IPS-20b (cell line): ENCODE data around the gene BICD1.
"Not testable (repeated sequence)": the region's sequence is repeated elsewhere in the genome, so short reads cannot be mapped to it uniquely, and the experiment has no call there.

Source experiments
- H3K27ac ChIP-seq: one replicate; pipeline ENCODE4 v1.5.1; 2013; ENCODE audit warnings: low read length
- H3K27me3 ChIP-seq: 2 replicates; pipeline ENCODE4 v1.6.1; 2013; ENCODE audit warnings: mild to moderate bottlenecking, low read length, inconsistent platforms; ENCODE audit not compliant: insufficient read depth
- H3K36me3 ChIP-seq: 2 replicates; pipeline ENCODE4 v1.6.1; 2013; ENCODE audit warnings: low read depth, mild to moderate bottlenecking, inconsistent platforms, low read length, moderate library complexity; ENCODE audit not compliant: insufficient read depth
- H3K4me1 ChIP-seq: 2 replicates; pipeline ENCODE4 v1.6.1; 2013; ENCODE audit warnings: mild to moderate bottlenecking, control low read depth, inconsistent platforms, low read length, moderate library complexity; ENCODE audit not compliant: insufficient read depth
- H3K4me3 ChIP-seq: 2 replicates; pipeline ENCODE4 v1.5.1; 2013; ENCODE audit warnings: mild to moderate bottlenecking, low read length, inconsistent platforms
- H3K9ac ChIP-seq: 2 replicates; pipeline ENCODE4 v1.6.1; 2013; ENCODE audit warnings: low read depth, mild to moderate bottlenecking, inconsistent platforms, low read length, moderate library complexity
- H3K9me3 ChIP-seq: 2 replicates; pipeline ENCODE4 v1.6.1; 2013; ENCODE audit warnings: mild to moderate bottlenecking, low read depth, low read length, inconsistent platforms; ENCODE audit not compliant: insufficient read depth

The BICD1 gene

GRCh38 chr12:32083489-32083888, 23.2 kb upstream of the BICD1 start:
- no peaks in the 10 kb centered on the region for H3K4me1 ChIP-seq
- no peaks in the 10 kb centered on the region for H3K27me3 ChIP-seq
- H3K36me3 ChIP-seq, result no peaks in the 10 kb centered on the region
- no peak overlapping the region for H3K27ac ChIP-seq
- H3K4me3 ChIP-seq, result no peak overlapping the region
- no peak overlapping the region for H3K9ac ChIP-seq
- H3K9me3 ChIP-seq, result no peaks in the 10 kb centered on the region; the same call in 1 of the 2 replicates

- Histone ChIP-seq H3K4me3 (no peak overlapping the region), H3K9ac (no peak overlapping the region), H3K36me3 (no peaks in the 10 kb centered on the region), H3K9me3 (no peaks in the 10 kb centered on the region), H3K4me1 (no peaks in the 10 kb centered on the region), H3K27me3 (no peaks in the 10 kb centered on the region), H3K27ac (no peak overlapping the region)
Measured at GRCh38 chr12:32084017-32084688, 22.5 kb upstream of the BICD1 start.

- H3K27me3 ChIP-seq, result no peaks in the 10 kb centered on the region
- no peaks in the 10 kb centered on the region for H3K36me3 ChIP-seq
- H3K27ac ChIP-seq, result no peak overlapping the region
- H3K4me1 ChIP-seq, result peaks cover 3% of the 10 kb centered on the region; the same call in 1 of the 2 replicates
- H3K4me3 ChIP-seq, result no peak overlapping the region
- no peaks in the 10 kb centered on the region for H3K9me3 ChIP-seq
- no peak overlapping the region for H3K9ac ChIP-seq
Measured at GRCh38 chr12:32084753-32085152, 21.9 kb upstream of the BICD1 start.

- H3K4me1 ChIP-seq, result peaks cover 4% of the 10 kb centered on the region; the same call in 1 of the 2 replicates
- no peaks in the 10 kb centered on the region for H3K27me3 ChIP-seq
- H3K9me3 ChIP-seq, result no peaks in the 10 kb centered on the region
- no peak overlapping the region for H3K4me3 ChIP-seq
- H3K36me3 ChIP-seq, result no peaks in the 10 kb centered on the region
- no peak overlapping the region for H3K9ac ChIP-seq
- no peak overlapping the region for H3K27ac ChIP-seq
Measured at GRCh38 chr12:32087306-32087705, 19.3 kb upstream of the BICD1 start.

- Histone ChIP-seq H3K36me3 (no peaks in the 10 kb centered on the region), H3K27me3 (no peaks in the 10 kb centered on the region), H3K9ac (no peak overlapping the region), H3K9me3 (no peaks in the 10 kb centered on the region), H3K4me1 (peaks cover 4% of the 10 kb centered on the region; the same call in 1 of the 2 replicates), H3K4me3 (no peak overlapping the region), H3K27ac (no peak overlapping the region)
Measured at GRCh38 chr12:32089156-32089555, 17.5 kb upstream of the BICD1 start.

GRCh38 chr12:32089586-32089985, 17.1 kb upstream of the BICD1 start:
- Histone ChIP-seq H3K36me3 (no peaks in the 10 kb centered on the region), H3K27ac (no peak overlapping the region)

GRCh38 chr12:32091696-32092095, 15.0 kb upstream of the BICD1 start:
- no peaks in the 10 kb centered on the region for H3K27me3 ChIP-seq
- no peak overlapping the region for H3K4me3 ChIP-seq
- no peak overlapping the region for H3K27ac ChIP-seq
- H3K36me3 ChIP-seq, result no peaks in the 10 kb centered on the region
- H3K4me1 ChIP-seq, result peaks cover 4% of the 10 kb centered on the region; the same call in 1 of the 2 replicates
- H3K9ac ChIP-seq, result no peak overlapping the region
- no peaks in the 10 kb centered on the region for H3K9me3 ChIP-seq

More at GRCh38 chr12:32089586-32089985, 17.1 kb upstream of the BICD1 start:
- Histone ChIP-seq H3K4me3 (no peak overlapping the region), H3K9ac (no peak overlapping the region), H3K4me1 (peaks cover 4% of the 10 kb centered on the region; the same call in 1 of the 2 replicates), H3K9me3 (no peaks in the 10 kb centered on the region), H3K27me3 (no peaks in the 10 kb centered on the region)

GRCh38 chr12:32098112-32098511, 8.5 kb upstream of the BICD1 start:
- Histone ChIP-seq H3K36me3 (no peaks in the 10 kb centered on the region), H3K27me3 (no peaks in the 10 kb centered on the region), H3K4me3 (no peak overlapping the region), H3K4me1 (peaks cover 3% of the 10 kb centered on the region; the same call in 1 of the 2 replicates), H3K9me3 (no peaks in the 10 kb centered on the region), H3K27ac (no peak overlapping the region), H3K9ac (no peak overlapping the region)

GRCh38 chr12:32099275-32099674, 7.4 kb upstream of the BICD1 start:
- H3K4me1 ChIP-seq, H3K36me3 ChIP-seq, H3K27ac ChIP-seq, H3K9me3 ChIP-seq, H3K4me3 ChIP-seq, H3K27me3 ChIP-seq, H3K9ac ChIP-seq: not testable (repeated sequence)

- Histone ChIP-seq H3K9ac (no peak overlapping the region), H3K36me3 (no peaks in the 10 kb centered on the region), H3K4me3 (no peak overlapping the region), H3K27me3 (no peaks in the 10 kb centered on the region; the same call in 1 of the 2 replicates), H3K9me3 (no peaks in the 10 kb centered on the region), H3K27ac (no peak overlapping the region), H3K4me1 (peaks cover 4% of the 10 kb centered on the region; the same call in 1 of the 2 replicates)
Measured at GRCh38 chr12:32100361-32100760, 6.3 kb upstream of the BICD1 start.

- Histone ChIP-seq H3K4me3 (no peak overlapping the region), H3K9ac (no peak overlapping the region), H3K9me3 (no peaks in the 10 kb centered on the region), H3K36me3 (no peaks in the 10 kb centered on the region), H3K4me1 (peaks cover 10% of the 10 kb centered on the region; the same call in 1 of the 2 replicates), H3K27ac (no peak overlapping the region), H3K27me3 (no peaks in the 10 kb centered on the region; the same call in 1 of the 2 replicates)
Measured at GRCh38 chr12:32100888-32101287, 5.8 kb upstream of the BICD1 start.

- no peak overlapping the region for H3K9ac ChIP-seq
- no peaks in the 10 kb centered on the region for H3K36me3 ChIP-seq
- no peaks in the 10 kb centered on the region; the same call in 1 of the 2 replicates for H3K27me3 ChIP-seq
- peaks cover 12% of the 10 kb centered on the region; the same call in 1 of the 2 replicates for H3K4me1 ChIP-seq
- H3K27ac ChIP-seq, result no peak overlapping the region
- no peak overlapping the region for H3K4me3 ChIP-seq
- H3K9me3 ChIP-seq, result no peaks in the 10 kb centered on the region
Measured at GRCh38 chr12:32102234-32102633, 4.4 kb upstream of the BICD1 start.
